Fibroblast of skin of left quadriceps (primary cell): Measurements from ENCODE around the gene EIF3C.
"Not testable (repeated sequence)": the region's sequence is repeated elsewhere in the genome, so short reads cannot be mapped to it uniquely, and the experiment has no call there.

Experiments used
- DNase-seq, 2 experiments: peaks; one replicate each; pipeline ENCODE4 v3.0.0-alpha.2; 2013; ENCODE audit warnings: low read depth in 2 of 2

The EIF3C gene

GRCh38 chr16:28746618-28747350, 35.5 kb downstream of the EIF3C start:
- DNase-seq: not testable (repeated sequence)

- DNase-seq: not testable (repeated sequence)
These were observed 38.8 kb downstream of the EIF3C start for GRCh38 chr16:28749997-28750465.

- DNase-seq: not testable (repeated sequence)
These were observed 39.3 kb downstream of the EIF3C start for GRCh38 chr16:28750469-28751067.

GRCh38 chr16:28751487-28751886, 40.2 kb downstream of the EIF3C start, which contains the start of gene NPIPB9:
Gene NPIPB9 (plus strand): TSS chr16:28751787.
- DNase-seq: not testable (repeated sequence)

- not testable (repeated sequence) for DNase-seq
These were observed 70.4 kb downstream of the EIF3C start for GRCh38 chr16:28781697-28782096.

GRCh38 chr16:28782357-28782756, 71.1 kb downstream of the EIF3C start:
- DNase-seq: not testable (repeated sequence)
